HepG2 (cell line): ENCODE data around the gene NRG2. TPM values are rescaled to one million over a fixed set of nuclear protein-coding genes. Genes with fewer than 3 reads are reported as not detected.

Source experiments
- ATAC-seq: fragments of 200-7000 bp; cut with Tn5 transposase; 3 replicates; pipeline ENCODE4 v1.9.1; 2020; ENCODE audit warnings: mild to moderate bottlenecking, moderate library complexity
- BruUV-seq: library from RNA; stranded (reverse); fragments of 400-500 nt; replicated peaks from 2 replicates; lab custom pipeline; 2021; lab: Mats Ljungman, UMichigan
- CTCF ChIA-PET: fragments of 300-600 bp; formaldehyde crosslinking; extraction: SDS; loops from one replicate; lab custom pipeline; 2021; ENCODE audit warnings: low total read pairs, inconsistent platforms, low intra/inter-chr PET ratio; lab: Yijun Ruan, JAX
- POLR2A ChIA-PET: fragments of 350-600 bp; sonication (Branson Sonifier 250); formaldehyde crosslinking; loops from one replicate; lab custom pipeline; 2020; ENCODE audit warnings: antibody characterized with exemption, inconsistent platforms; lab: Yijun Ruan, JAX
- DNase-seq: peaks from one replicate; pipeline ENCODE4 v3.0.0-alpha.2; 2015; ENCODE audit warnings: low spot score
- FAIRE-seq: peaks from 3 replicates; lab custom pipeline; 2011; peaks lifted over from hg19 to GRCh38; lab: Jason Lieb, UNC
- H2AFZ ChIP-seq: one replicate; pipeline ENCODE4 v1.6.1; 2011; ENCODE audit warnings: low read length, inconsistent platforms
- H3K27ac ChIP-seq: fragments of 300-600 bp; 3 replicates; pipeline ENCODE4 v1.8.0; 2011; ENCODE audit warnings: mixed run types, mild to moderate bottlenecking, mixed read lengths, low read length, inconsistent platforms; ENCODE audit not compliant: insufficient read depth; ENCODE audit errors: extremely low read length
- H3K27me3 ChIP-seq, 2 experiments: fragments of 200-600 bp in 1 of 2; 2 replicates in 1 of 2; 3 replicates in 1 of 2; pipeline versions ENCODE4 v1.6.0 to v1.8.0; 2011; ENCODE audit warnings: low read length in 2 of 2, mild to moderate bottlenecking in 2 of 2, moderate library complexity in 2 of 2, inconsistent platforms in 1 of 2; ENCODE audit not compliant: insufficient read depth in 2 of 2, control insufficient read depth in 1 of 2
- H3K36me3 ChIP-seq, 2 experiments: fragments of 200-600 bp in 1 of 2; replicated peaks in 1 of 2; 2 replicates in 1 of 2; 3 replicates in 1 of 2; pipeline versions ENCODE4 v1.5.1 to v1.8.0; 2011; ENCODE audit warnings: low read length in 2 of 2, inconsistent platforms in 1 of 2; ENCODE audit not compliant: insufficient read depth in 2 of 2, control insufficient read depth in 1 of 2
- H3K4me1 ChIP-seq: 2 replicates; pipeline ENCODE4 v1.5.1; 2012; ENCODE audit warnings: low read length, inconsistent platforms; ENCODE audit not compliant: insufficient read depth
- H3K4me2 ChIP-seq: 2 replicates; pipeline ENCODE4 v1.6.0; 2011; ENCODE audit warnings: low read depth, low read length, inconsistent platforms
- H3K4me3 ChIP-seq, 3 experiments: fragments of 200-600 bp in 1 of 3; sonication (generic), shearing (Covaris generic) in 1 of 3; replicated peaks in 1 of 3; 2 replicates each; pipeline ENCODE4 v1.5.1; 2011 to 2016; ENCODE audit warnings: low read length in 3 of 3, inconsistent platforms in 2 of 3, low read depth in 2 of 3, mild to moderate bottlenecking in 2 of 3, control low read depth in 1 of 3, mixed read lengths in 1 of 3; ENCODE audit not compliant: insufficient read depth in 1 of 3
- H3K79me2 ChIP-seq: one replicate; pipeline ENCODE4 v1.6.1; 2011; ENCODE audit warnings: low read length, inconsistent platforms; ENCODE audit not compliant: insufficient read depth
- H3K9ac ChIP-seq: 2 replicates; pipeline ENCODE4 v1.6.0; 2011; ENCODE audit warnings: mild to moderate bottlenecking, low read depth, low read length, inconsistent platforms; ENCODE audit not compliant: insufficient read depth
- H3K9me3 ChIP-seq: 2 replicates; pipeline ENCODE4 v1.5.1; 2012; ENCODE audit warnings: mild to moderate bottlenecking, low read length
- H4K20me1 ChIP-seq: 2 replicates; pipeline ENCODE4 v1.6.0; 2011; ENCODE audit warnings: inconsistent platforms, mild to moderate bottlenecking, low read length, moderate library complexity; ENCODE audit not compliant: insufficient read depth
- AGO2 ChIP-seq: fragments of 200-400 bp; formaldehyde crosslinking; optimal IDR thresholded peaks from 2 replicates; pipeline ENCODE3; 2017; ENCODE audit warnings: mild to moderate bottlenecking, low read depth, low read length, moderate library complexity
- CHCHD3 ChIP-seq: sonication (generic); formaldehyde crosslinking; IDR thresholded peaks from 2 replicates; pipeline ENCODE4 v1.8.0; 2022; ENCODE audit warnings: mild to moderate bottlenecking, missing genetic modification reagents, moderate library complexity
- GFI1 ChIP-seq: sonication (generic); formaldehyde crosslinking; IDR thresholded peaks from 2 replicates; pipeline ENCODE4 v1.5.0; 2020; ENCODE audit warnings: missing genetic modification reagents, mild to moderate bottlenecking, borderline replicate concordance
- HMG20B ChIP-seq: conservative IDR thresholded peaks from 2 replicates; pipeline ENCODE4 v1.6.1; 2016; ENCODE audit warnings: missing genetic modification reagents, missing compliant biosample characterization
- MLLT10 ChIP-seq: sonication (generic); formaldehyde crosslinking; IDR thresholded peaks from 2 replicates; pipeline ENCODE4 v1.4.0; 2020; ENCODE audit warnings: missing genetic modification reagents
- ZBTB7B ChIP-seq: sonication (generic); formaldehyde crosslinking; IDR thresholded peaks from 2 replicates; pipeline ENCODE4 v1.4.0; 2020; ENCODE audit warnings: missing genetic modification reagents
- ZNF562 ChIP-seq: sonication (generic); formaldehyde crosslinking; IDR thresholded peaks from 2 replicates; pipeline ENCODE4 v1.8.0; 2022; ENCODE audit warnings: missing genetic modification reagents, borderline replicate concordance
- ZNF644 ChIP-seq: IDR thresholded peaks from 2 replicates; pipeline ENCODE4 v1.6.1; 2016; ENCODE audit warnings: low read depth
- ZNF766 ChIP-seq: sonication (generic); formaldehyde crosslinking; IDR thresholded peaks from 2 replicates; pipeline ENCODE4 v1.5.0; 2020; ENCODE audit warnings: missing genetic modification reagents, borderline replicate concordance
- ZNF839 ChIP-seq: sonication (generic); formaldehyde crosslinking; IDR thresholded peaks from 2 replicates; pipeline ENCODE4 v1.4.0; 2020; ENCODE audit warnings: missing genetic modification reagents, mild to moderate bottlenecking, borderline replicate concordance
- WGBS: methylation state at CpG from one replicate; pipeline ENCODE4 v1.1.6; 2017; ENCODE audit warnings: low lambda C conversion rate; 5-methylcytosine and 5-hydroxymethylcytosine counted together
- in situ Hi-C: cut with HindIII; loops from 2 replicates; pipeline ENCODE4 v1.10.0; 2017; ENCODE audit warnings: low pct_unique_long_range_greater_than_20kb; ENCODE audit not compliant: extremely low pct_ligation_motif_present
- intact Hi-C: fragments of 100-400 bp; cut with micrococcal nuclease; formaldehyde crosslinking; loops from one replicate; pipeline ENCODE4 v1.10.0; 2022; ENCODE audit not compliant: unreplicated experiment
- polyA plus RNA-seq, 8 experiments: library from polyadenylated mRNA; depleted of rRNA in 3 of 8; stranded (reverse) in 7 of 8; unstranded in 1 of 8; fragments of >200 nt; fragmentation: Illumina TruSeq in 4 of 8; extraction: Trizol in 4 of 8; gene quantifications; 2 replicates each; pipeline versions ENCODE4 v1.2.1 to v1.2.3, GENCODE V29; 2011 to 2016; ENCODE audit warnings: low read depth in 4 of 8, missing spikeins in 1 of 8, mixed read lengths in 1 of 8; ENCODE audit not compliant: insufficient read depth in 1 of 8
- total RNA-seq, 5 experiments: library from RNA; depleted of rRNA; stranded (reverse); fragments of >200 nt; fragmentation: Illumina TruSeq; extraction: Trizol; gene quantifications; 2 replicates each; pipeline ENCODE4 v1.2.3, GENCODE V29; 2016; ENCODE audit warnings: low read depth in 1 of 5
- TF ChIP-seq, protein P1 (sequence below): sonication (generic); formaldehyde crosslinking; IDR thresholded peaks from 2 replicates; pipeline ENCODE4 v1.5.0; 2020; ENCODE audit warnings: mild to moderate bottlenecking, missing genetic modification reagents, borderline replicate concordance
- TF ChIP-seq, protein P2 (sequence below): sonication (generic); IDR thresholded peaks from 2 replicates; pipeline ENCODE4 v1.6.1; 2016; ENCODE audit warnings: low read depth, borderline replicate concordance
- TF ChIP-seq, protein P3 (sequence below): sonication (generic); formaldehyde crosslinking; conservative IDR thresholded peaks from 2 replicates; pipeline ENCODE4 v1.4.0; 2020; ENCODE audit warnings: mild to moderate bottlenecking, missing genetic modification reagents, moderate library complexity

The NRG2 gene
- total and polyA plus RNA-seq, 2 of the 13 experiments (the other 11 are each of a cell fraction or from before 2014, with no cell fraction given): not detected

DNA sequence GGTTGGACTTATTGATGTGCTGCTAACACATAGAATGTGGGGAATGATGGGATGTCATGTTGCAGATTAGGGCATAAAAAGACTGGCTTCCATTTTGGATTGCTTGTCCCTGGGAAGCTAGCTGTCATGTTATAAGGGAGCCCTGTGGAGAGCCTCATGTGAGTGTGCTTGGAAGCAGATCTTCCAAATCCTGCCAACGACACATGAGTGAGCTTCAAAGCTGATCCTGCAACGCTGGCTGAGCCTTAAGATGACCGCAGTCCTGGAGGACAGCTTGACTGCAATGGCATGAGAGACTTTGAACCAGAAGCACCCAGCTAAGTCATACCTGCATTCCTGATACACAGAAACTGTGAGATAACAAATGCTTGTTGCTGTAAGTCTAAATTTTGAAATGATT, 63.6 kb downstream of the NRG2 start:
- CTCF ChIA-PET: no interaction called here
- TF ChIP-seq GFI1: no peak
- no peak for TF ChIP-seq AGO2
- no peak for TF ChIP-seq CHCHD3 (CRISPR knock-in tag)
- TF ChIP-seq, protein P1, sequence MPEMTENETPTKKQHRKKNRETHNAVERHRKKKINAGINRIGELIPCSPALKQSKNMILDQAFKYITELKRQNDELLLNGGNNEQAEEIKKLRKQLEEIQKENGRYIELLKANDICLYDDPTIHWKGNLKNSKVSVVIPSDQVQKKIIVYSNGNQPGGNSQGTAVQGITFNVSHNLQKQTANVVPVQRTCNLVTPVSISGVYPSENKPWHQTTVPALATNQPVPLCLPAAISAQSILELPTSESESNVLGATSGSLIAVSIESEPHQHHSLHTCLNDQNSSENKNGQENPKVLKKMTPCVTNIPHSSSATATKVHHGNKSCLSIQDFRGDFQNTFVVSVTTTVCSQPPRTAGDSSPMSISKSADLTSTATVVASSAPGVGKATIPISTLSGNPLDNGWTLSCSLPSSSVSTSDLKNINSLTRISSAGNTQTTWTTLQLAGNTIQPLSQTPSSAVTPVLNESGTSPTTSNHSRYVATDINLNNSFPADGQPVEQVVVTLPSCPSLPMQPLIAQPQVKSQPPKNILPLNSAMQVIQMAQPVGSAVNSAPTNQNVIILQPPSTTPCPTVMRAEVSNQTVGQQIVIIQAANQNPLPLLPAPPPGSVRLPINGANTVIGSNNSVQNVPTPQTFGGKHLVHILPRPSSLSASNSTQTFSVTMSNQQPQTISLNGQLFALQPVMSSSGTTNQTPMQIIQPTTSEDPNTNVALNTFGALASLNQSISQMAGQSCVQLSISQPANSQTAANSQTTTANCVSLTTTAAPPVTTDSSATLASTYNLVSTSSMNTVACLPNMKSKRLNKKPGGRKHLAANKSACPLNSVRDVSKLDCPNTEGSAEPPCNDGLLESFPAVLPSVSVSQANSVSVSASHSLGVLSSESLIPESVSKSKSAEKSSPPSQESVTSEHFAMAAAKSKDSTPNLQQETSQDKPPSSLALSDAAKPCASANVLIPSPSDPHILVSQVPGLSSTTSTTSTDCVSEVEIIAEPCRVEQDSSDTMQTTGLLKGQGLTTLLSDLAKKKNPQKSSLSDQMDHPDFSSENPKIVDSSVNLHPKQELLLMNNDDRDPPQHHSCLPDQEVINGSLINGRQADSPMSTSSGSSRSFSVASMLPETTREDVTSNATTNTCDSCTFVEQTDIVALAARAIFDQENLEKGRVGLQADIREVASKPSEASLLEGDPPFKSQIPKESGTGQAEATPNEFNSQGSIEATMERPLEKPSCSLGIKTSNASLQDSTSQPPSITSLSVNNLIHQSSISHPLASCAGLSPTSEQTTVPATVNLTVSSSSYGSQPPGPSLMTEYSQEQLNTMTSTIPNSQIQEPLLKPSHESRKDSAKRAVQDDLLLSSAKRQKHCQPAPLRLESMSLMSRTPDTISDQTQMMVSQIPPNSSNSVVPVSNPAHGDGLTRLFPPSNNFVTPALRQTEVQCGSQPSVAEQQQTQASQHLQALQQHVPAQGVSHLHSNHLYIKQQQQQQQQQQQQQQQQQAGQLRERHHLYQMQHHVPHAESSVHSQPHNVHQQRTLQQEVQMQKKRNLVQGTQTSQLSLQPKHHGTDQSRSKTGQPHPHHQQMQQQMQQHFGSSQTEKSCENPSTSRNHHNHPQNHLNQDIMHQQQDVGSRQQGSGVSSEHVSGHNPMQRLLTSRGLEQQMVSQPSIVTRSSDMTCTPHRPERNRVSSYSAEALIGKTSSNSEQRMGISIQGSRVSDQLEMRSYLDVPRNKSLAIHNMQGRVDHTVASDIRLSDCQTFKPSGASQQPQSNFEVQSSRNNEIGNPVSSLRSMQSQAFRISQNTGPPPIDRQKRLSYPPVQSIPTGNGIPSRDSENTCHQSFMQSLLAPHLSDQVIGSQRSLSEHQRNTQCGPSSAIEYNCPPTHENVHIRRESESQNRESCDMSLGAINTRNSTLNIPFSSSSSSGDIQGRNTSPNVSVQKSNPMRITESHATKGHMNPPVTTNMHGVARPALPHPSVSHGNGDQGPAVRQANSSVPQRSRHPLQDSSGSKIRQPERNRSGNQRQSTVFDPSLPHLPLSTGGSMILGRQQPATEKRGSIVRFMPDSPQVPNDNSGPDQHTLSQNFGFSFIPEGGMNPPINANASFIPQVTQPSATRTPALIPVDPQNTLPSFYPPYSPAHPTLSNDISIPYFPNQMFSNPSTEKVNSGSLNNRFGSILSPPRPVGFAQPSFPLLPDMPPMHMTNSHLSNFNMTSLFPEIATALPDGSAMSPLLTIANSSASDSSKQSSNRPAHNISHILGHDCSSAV (CRISPR knock-in tag): no peak
- no peak for TF ChIP-seq HMG20B (CRISPR knock-in tag)
- no peak for TF ChIP-seq ZNF562 (CRISPR knock-in tag)
- TF ChIP-seq, protein P2, sequence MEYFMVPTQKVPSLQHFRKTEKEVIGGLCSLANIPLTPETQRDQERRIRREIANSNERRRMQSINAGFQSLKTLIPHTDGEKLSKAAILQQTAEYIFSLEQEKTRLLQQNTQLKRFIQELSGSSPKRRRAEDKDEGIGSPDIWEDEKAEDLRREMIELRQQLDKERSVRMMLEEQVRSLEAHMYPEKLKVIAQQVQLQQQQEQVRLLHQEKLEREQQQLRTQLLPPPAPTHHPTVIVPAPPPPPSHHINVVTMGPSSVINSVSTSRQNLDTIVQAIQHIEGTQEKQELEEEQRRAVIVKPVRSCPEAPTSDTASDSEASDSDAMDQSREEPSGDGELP: no peak
- no peak for TF ChIP-seq ZNF839 (CRISPR knock-in tag)
- TF ChIP-seq MLLT10: no peak
- TF ChIP-seq ZNF766 (CRISPR knock-in tag): no peak
- TF ChIP-seq ZBTB7B: no peak
- TF ChIP-seq, protein P3, sequence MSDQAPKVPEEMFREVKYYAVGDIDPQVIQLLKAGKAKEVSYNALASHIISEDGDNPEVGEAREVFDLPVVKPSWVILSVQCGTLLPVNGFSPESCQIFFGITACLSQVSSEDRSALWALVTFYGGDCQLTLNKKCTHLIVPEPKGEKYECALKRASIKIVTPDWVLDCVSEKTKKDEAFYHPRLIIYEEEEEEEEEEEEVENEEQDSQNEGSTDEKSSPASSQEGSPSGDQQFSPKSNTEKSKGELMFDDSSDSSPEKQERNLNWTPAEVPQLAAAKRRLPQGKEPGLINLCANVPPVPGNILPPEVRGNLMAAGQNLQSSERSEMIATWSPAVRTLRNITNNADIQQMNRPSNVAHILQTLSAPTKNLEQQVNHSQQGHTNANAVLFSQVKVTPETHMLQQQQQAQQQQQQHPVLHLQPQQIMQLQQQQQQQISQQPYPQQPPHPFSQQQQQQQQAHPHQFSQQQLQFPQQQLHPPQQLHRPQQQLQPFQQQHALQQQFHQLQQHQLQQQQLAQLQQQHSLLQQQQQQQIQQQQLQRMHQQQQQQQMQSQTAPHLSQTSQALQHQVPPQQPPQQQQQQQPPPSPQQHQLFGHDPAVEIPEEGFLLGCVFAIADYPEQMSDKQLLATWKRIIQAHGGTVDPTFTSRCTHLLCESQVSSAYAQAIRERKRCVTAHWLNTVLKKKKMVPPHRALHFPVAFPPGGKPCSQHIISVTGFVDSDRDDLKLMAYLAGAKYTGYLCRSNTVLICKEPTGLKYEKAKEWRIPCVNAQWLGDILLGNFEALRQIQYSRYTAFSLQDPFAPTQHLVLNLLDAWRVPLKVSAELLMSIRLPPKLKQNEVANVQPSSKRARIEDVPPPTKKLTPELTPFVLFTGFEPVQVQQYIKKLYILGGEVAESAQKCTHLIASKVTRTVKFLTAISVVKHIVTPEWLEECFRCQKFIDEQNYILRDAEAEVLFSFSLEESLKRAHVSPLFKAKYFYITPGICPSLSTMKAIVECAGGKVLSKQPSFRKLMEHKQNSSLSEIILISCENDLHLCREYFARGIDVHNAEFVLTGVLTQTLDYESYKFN: no peak
- TF ChIP-seq ZNF644: no peak

More for the DNA sequence above, 63.6 kb downstream of the NRG2 start:
- Histone ChIP-seq H3K4me2 (no peak overlapping the region), H3K4me1 (no peaks in the 10 kb centered on the region), H3K4me3 (no peak overlapping the region), H4K20me1 (no peaks in the 10 kb centered on the region), H3K27me3 (peaks cover 0 to 43% of the 10 kb centered on the region in 2 experiments; a peak in 4 of 5 replicates), H3K27ac (no peak overlapping the region), H3K9me3 (no peaks in the 10 kb centered on the region), H3K79me2 (no peaks in the 10 kb centered on the region), H2AFZ (no peak overlapping the region), H3K9ac (no peak overlapping the region), H3K36me3 (no peaks in the 10 kb centered on the region)
- DNase-seq: no peak
- intact Hi-C loops: no loop called here
- no TSS peak for BruUV-seq
- FAIRE-seq: no peak
- ATAC-seq: no peak
- POLR2A ChIA-PET: no interaction called here
- in situ Hi-C loops: no loop called here
- WGBS: 13% methylated on average over 3 of the region's 3 CpGs
